Measurements from ENCODE around the gene SNX8.

DNA sequence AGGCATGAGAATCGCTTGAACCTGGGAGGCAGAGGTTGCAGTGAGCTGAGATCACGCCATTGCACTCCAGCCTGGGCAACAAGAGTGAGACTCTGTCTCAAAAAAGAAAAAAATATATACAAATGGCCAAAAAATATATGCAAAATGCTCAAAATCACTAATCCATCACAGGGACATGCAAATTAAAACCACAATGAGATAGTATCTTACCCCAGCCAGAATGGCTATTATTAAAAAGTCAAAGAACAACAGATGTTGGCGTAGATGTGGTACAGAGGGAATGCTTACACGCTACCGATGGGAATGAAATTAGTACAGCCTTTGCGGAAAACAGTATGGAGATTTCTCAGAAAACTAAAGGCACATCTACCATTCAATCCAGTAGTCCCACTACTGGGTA lies 17.4 kb downstream of the SNX8 start:
- TF ChIP-seq, protein P1, sequence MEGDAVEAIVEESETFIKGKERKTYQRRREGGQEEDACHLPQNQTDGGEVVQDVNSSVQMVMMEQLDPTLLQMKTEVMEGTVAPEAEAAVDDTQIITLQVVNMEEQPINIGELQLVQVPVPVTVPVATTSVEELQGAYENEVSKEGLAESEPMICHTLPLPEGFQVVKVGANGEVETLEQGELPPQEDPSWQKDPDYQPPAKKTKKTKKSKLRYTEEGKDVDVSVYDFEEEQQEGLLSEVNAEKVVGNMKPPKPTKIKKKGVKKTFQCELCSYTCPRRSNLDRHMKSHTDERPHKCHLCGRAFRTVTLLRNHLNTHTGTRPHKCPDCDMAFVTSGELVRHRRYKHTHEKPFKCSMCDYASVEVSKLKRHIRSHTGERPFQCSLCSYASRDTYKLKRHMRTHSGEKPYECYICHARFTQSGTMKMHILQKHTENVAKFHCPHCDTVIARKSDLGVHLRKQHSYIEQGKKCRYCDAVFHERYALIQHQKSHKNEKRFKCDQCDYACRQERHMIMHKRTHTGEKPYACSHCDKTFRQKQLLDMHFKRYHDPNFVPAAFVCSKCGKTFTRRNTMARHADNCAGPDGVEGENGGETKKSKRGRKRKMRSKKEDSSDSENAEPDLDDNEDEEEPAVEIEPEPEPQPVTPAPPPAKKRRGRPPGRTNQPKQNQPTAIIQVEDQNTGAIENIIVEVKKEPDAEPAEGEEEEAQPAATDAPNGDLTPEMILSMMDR (IDR thresholded peaks at IDR 0.05): no peak
- TF ChIP-seq POLR2AphosphoS5 (IDR thresholded peaks at IDR 0.05): no peak
